ENCODE data around the gene LFNG.

Gene LFNG

DNA sequence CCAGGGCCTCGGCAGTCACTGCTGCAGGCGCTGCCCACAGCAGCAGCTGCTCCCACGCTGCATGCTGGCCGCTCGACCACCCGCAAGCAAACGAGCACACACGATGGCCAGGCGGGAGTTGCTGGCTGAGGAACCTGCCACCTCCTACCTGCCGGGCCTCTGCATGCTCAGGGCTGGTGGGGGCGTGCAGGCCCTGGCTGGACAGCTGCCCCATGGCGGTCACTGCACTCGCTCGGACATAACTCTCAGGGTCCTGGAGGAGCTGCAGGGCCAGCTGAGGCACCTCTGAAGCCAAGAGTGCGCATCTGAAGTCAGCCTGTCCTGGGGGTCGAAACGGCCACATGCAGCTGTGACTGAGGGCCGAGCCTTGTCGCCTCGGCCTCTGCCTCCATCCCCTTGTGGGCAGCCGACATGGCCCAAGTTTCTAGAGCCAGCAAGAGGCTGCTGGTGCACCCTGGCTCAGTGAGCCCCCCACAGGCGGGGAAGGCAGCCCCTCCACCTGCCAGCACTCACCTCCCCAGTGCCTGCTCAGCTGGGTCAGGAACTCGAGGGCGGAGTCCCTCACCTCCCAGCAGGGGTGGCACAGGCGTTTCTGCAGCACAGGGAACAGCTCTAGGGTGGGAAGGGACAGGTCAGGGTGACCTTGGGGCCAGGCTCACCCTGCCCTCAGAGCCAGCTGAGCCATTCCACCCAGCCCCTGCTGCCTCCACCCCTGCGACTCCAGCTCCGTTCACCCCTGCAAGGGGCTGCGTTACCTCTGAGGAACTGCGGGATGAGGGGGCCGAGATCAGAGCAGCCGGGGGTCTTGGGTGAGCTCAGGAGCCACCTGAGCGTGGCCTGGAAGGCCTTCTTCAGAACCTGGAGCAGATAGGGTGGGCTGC, 19.7 kb downstream of the LFNG start:
- H3K4me3 ChIP-seq: no peak overlapping the region
- no peak overlapping the region for H3K27ac ChIP-seq

- Histone ChIP-seq H3K4me3 (no peak overlapping the region), H3K27ac (no peak overlapping the region)
These were observed 20.6 kb downstream of the LFNG start for GRCh38 chr7:2540133-2540532.

DNA sequence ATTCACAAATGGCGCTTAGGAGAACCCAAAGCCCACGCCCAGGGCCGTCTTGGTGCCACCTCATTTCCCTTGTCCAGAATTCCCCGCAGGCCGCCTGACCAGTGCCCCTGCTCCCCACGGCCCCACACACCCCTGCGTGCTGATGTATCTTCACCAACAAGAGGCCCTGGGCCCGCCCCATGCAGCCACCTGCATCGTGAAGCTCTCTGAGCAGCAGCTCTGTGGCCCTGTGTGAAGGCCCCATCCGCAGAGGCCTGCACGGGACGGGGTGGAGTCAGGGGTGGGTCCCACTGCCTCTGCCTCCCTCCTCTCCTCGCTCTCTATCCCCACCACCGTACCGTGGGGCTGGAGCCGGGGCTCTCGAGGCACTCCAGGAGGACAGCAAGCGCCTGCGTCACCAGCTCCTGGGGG, 21.1 kb downstream of the LFNG start:
- no peak overlapping the region for H3K4me3 ChIP-seq

GRCh38 chr7:2541291-2542010, 21.9 kb downstream of the LFNG start:
- H3K27ac ChIP-seq: no peak overlapping the region

More for the DNA sequence above, 21.1 kb downstream of the LFNG start:
- H3K27ac ChIP-seq: no peak overlapping the region

DNA sequence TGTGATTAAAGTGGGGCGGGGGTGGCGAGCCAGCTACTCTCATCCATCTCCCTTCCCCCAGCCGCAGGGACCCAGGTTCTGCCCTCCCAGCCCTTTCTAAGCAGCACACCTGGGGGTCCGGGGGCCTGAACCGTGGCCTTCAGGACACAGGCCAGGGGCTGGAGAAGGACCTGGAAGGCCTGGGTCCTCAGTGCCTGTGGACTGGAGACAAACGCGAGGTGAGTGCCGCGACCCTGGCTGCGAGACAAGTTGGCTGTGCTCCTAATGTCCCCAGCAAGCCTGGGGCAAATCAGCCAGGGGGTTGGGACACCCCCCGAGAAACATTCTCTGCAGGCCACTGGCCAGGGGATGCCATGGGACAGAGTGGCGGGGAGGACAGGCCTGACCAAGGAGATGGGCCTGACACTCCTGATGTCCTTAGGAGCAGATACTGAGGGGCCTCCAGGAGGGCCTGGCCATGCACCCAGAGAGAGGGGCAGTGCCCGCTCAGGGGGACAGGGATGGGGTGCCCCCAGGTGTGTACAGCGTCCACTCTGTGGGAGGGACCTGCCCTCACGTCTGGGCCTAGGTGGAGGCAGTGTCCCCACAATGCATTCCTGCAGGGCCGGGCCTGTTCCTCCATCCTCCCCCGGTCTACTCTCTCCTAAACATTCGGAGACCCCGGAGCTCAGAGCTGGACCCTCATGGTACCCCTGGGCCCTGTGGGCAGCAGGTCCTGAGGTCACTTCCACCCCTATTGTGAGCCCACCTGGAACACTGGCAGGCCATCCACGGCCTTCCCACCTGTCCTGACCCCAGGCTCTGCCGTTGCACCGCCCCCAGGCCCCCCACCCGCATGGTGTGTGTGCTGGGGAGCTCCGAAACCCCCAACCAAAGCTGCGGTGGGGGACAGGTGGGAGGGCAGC, 22.7 kb downstream of the LFNG start:
- H3K27ac ChIP-seq: no peak overlapping the region
- no peak overlapping the region for H3K4me3 ChIP-seq

More at GRCh38 chr7:2541291-2542010, 21.9 kb downstream of the LFNG start:
- H3K4me3 ChIP-seq: no peak overlapping the region

DNA sequence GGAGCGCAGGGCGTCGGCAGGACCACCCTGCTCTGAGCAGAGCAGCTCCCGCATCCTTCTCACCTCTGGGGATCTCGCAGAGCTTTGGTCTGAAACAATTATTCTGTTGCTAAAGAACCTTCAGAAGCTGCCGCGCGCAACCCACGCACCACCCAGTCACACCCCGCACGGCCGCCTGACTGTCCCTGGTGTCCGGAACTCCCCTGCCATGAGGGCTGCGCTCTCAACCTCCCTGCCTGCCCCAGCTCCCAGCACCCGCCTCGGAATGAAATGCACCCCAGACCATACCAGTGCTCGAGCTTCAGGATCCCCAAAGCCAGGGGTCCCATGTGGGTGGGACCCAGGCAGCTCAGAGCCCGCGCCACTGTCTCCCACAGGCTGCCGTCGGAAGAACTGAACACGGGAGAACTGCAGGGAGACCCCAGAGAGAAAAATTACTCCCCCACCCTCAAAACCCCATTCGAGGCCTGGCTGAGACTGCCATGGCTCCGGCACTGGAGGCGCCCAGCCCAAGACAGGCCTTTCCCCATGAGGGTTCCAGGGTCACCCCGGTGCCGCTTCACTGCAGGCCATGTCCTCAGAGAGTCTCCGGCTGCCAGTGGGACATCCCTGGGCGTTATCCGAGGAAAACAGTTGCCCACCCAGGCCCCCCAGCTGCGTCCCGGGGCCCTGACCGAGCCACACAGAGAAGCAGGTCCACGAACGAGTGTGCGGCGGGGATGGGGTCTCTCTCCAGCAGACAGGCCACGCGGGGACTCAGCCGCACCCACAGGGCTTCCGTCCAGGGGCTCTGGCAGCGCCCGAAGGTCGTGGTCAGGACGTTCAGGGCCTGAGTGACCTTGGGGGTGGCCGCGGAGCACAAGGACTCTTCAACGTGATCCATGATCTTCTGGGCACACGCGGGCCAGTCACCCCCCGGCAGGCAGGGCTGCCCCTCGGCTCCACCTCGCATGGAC, 23.6 kb downstream of the LFNG start:
- H3K27ac ChIP-seq: no peak overlapping the region
- H3K4me3 ChIP-seq: no peak overlapping the region

DNA sequence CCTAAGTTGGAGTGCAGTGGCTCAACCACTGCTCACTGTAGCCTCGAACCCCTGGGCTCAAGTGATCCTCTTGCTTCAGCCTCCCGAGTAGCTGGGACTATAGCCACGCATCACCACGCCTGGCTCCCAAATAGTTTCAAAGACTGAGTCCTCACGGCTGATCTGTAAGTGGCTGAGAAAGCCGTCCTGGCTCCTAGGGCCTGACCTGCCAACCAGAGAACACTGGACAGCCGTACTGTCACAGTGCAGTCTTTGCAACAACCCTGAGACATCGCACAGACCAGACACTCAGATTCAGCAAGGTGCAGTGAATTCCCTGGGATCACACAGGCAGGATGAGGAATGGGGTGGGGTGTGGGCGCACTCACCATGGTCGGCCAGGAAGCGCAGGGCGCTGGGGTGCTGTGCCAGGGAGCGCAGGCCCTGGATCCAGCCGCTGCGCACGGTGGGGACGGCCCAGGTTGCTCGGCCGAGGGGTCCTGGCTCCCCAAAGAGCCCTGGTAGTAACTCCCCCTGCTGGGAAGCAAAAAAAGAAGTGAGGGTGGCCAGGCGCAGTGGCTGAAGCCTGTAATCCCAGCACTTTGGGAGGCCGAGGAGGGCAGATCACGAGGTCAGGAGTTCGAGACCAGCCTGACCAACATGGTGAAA, 25.1 kb downstream of the LFNG start:
- Histone ChIP-seq H3K27ac (no peak overlapping the region), H3K4me3 (no peak overlapping the region)

DNA sequence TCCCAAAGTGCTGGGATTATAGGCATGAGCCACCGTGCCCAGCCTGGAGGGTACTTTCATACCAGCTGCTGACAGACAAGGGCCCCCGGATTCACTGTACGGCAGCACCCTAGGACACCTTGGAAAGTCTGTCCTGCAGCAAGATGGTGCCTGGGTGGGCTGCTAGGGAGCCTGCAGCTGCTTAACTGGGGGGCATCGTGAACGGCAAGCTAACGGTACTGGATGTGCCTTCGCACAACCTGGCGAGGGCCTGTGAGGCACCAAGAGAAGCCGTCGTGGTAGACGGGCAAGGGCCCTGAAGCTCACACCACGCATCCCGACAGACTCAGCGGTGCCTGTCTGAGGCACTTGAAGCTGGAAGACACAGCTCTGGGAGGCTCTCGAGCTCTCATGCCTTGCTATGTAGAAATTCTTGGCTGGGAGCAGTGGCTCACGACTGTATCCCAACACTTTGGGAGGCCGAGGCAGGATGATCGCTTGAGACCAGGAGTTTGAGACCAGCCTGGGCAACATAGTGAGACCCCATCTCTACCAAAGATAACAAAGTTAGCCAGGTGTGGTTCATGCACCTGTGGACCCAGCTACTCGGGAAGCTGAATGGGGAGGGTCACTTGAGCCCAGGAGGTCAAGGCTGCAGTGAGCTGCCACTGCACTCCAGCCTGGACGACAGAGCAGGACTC, 26.3 kb downstream of the LFNG start:
- H3K4me3 ChIP-seq: no peak overlapping the region

DNA sequence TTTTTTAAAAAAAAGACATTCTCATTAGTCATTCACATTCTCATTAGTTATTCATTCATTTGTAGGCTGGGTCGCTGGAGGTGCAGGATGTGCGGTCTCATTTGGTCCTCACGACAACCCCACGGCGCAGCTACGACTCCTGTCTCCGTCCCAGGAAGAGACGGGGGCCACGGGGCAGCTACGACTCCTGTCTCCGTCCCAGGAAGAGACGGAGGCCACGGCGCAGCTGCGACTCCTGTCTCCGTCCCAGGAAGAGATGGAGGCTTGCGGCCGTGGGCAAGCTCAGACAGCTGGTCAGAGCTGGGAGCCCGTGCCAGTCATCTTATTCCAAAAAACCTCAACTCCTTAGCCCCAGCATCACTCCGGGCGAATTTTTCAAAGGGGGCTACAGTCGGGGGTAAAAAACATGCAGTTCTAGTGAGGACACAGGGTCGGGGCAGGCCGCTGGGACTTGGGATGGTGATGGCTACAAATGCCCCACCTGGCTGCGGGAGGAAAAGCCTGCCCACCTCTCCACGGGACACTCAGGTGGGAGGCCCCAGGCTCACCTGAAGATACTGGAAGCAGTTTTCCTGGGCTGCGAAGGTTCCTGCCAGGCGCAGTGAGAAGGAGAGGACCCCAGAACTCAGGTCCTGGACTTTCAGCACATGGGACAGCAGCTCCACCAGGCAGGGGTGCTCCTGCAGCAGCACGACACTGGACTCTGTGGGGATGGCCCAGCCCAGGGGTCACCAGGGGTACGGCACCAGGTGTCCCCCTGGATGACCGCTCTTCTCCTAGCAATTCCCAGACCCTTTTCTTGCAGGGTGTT, 27.4 kb downstream of the LFNG start:
- no peak overlapping the region for H3K27ac ChIP-seq
- no peak overlapping the region for H3K4me3 ChIP-seq

More for the DNA sequence above, 26.3 kb downstream of the LFNG start:
- H3K27ac ChIP-seq: no peak overlapping the region

- Histone ChIP-seq H3K4me3 (no peak overlapping the region), H3K27ac (no peak overlapping the region)
These were observed 31.8 kb downstream of the LFNG start for GRCh38 chr7:2551418-2551817.

DNA sequence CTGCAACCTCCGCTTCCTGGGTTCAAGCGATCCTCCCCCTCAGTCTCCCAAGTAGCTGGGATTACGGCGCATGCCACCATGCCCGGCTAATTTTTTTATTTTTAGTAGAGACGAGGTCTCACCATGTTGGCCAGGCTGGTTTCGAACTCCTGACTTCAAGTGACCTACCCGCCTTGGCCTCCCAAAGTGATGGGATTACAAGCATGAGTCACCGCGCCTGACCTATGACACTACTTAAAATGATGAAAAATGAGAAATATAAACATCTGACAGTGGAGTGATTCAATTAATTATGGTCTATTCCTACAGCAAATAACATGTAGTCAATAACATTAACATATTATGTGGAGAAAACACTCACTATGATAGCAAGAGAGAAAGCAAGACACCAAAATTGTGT, 33.5 kb downstream of the LFNG start:
- H3K4me3 ChIP-seq: no peak overlapping the region

DNA sequence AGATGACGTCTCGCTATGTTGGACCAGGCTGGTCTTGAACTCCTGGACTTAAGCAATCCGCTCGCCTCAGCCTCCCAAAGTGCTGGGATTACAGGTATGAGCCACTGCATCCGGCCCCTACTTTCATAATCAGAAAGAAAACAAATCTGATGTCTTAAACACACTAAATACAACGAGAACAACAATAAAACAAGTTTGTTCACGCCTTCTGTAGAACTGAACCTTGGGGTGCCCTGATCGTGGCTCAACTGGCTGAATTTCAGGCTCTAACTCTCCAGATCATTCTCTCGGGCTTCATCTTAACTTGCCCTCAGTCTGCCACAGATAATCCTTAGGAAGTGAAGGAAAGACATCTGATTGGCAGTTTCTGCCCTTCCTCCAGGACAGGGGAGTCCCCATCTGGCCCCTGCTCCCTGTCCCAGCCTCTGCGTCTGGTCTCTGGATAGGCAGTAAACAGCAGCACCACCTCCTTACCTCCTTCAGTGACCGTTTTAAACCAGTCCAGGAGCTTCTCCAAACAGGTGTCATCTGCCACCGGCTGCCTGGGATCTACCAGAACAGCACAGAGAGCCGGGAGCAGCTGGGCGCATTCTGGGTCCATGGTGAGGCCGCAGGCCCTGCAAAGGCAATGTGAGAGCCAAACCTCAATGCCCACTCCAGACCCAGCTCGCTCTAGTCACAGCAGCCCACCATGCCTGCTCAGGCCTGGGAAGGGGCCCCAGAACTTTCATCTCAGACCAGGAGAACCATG, 34.4 kb downstream of the LFNG start:
- H3K4me3 ChIP-seq: peak overlapping the region; percentile 68 to 99 (median 86)
- peak overlapping the region in 13 of 21 experiments; percentile 11 to 100 (median 99) for H3K27ac ChIP-seq

More for the DNA sequence above, 33.5 kb downstream of the LFNG start:
- H3K27ac ChIP-seq: peak overlapping the region in 2 of 21 experiments; percentile 11 to 99

DNA sequence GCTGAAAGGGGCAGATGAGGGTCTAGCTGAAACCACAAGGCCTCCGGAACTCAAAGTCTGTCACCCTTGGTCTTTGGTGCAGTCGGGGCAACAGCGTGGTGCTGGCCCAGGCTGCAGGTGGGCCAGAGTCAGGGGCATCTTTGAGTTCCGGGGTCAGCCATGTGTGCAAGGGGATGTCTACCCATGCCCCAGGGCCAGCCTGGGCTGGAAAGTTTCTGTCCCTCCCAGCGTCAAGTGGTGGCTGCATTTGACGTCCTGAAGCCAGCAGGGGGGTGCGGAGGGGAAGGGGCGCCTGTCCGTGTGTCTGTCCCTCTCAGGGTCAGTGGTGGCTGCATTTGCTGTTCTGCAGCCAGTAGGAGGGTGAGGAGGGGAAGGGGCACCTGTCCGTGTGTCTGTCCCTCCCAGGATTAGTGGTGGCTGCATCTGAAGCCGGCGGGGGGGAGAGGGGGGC, 35.1 kb downstream of the LFNG start:
- H3K27ac ChIP-seq: peak overlapping the region; percentile 92 to 100 (median 100)

GRCh38 chr7:2555121-2556052, 35.8 kb downstream of the LFNG start, which contains the start of gene BRAT1:
TSS of gene BRAT1 (minus strand) at chr7:2555524. CDS start at chr7:2554431, 1,093 bp downstream.
- H3K4me3 ChIP-seq: peak within 1 kb of the TSS; percentile 68 to 99 (median 86)
- peak within 1 kb of the TSS; percentile 92 to 100 (median 100) for H3K27ac ChIP-seq

More for the DNA sequence above, 35.1 kb downstream of the LFNG start:
- peak overlapping the region; percentile 68 to 99 (median 86) for H3K4me3 ChIP-seq

Data from skin epidermis (tissue), 12 donors.